ENCODE measurements around the gene FIGNL2.

DNA sequence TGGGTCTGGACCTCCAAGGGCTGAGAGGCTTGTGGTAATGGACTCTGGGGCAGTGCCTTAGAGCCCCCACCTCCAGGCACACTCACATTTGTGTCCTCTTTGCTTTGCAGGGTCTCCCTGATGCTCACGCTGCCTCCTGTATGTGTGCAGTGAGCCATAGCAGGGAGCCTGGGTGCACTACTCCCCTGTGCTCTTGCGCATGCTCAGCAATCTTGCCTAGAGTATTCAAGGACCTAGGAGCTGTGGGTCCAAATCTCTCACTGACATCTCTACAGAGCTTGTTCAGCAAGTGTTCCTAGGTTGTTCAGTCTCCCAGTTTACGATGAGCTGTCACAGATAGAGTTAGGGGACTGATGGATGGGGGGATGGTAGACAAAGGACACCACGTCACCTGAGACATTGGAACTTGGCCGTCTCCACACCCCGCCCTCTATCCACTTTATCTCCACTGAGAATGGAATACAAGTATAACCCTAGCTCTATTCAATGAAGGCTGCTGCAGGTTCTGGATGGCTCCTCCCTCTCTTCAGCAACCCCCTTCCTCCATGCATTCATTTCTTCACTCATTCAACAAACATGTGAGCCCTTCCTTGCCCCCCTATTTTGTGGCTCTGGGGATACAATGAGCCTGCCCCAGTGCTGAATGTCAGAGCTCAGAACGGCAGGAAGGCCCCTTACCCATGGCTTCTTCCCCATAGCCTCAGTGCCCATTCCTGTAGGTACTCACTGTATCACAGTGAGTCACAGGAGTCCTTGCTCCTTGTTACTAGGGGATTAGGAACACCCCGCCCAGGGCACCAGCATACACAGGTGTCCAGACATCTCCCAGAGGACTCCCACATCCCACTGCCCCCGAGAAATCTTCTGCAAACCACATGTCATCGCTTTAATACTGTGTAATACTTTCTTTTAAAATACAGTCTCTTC lies 31.2 kb downstream of the FIGNL2 start:
- TF ChIP-seq, protein P1, sequence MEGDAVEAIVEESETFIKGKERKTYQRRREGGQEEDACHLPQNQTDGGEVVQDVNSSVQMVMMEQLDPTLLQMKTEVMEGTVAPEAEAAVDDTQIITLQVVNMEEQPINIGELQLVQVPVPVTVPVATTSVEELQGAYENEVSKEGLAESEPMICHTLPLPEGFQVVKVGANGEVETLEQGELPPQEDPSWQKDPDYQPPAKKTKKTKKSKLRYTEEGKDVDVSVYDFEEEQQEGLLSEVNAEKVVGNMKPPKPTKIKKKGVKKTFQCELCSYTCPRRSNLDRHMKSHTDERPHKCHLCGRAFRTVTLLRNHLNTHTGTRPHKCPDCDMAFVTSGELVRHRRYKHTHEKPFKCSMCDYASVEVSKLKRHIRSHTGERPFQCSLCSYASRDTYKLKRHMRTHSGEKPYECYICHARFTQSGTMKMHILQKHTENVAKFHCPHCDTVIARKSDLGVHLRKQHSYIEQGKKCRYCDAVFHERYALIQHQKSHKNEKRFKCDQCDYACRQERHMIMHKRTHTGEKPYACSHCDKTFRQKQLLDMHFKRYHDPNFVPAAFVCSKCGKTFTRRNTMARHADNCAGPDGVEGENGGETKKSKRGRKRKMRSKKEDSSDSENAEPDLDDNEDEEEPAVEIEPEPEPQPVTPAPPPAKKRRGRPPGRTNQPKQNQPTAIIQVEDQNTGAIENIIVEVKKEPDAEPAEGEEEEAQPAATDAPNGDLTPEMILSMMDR (conservative IDR thresholded peaks at IDR 0.05): no peak
- TF ChIP-seq ZFX (IDR thresholded peaks at IDR 0.05): no peak
